ENCODE data around the gene POTEM. TPM values are rescaled to one million over a fixed set of nuclear protein-coding genes. Genes with fewer than 3 reads are reported as not detected.
"Not testable (repeated sequence)": the region's sequence is repeated elsewhere in the genome, so short reads cannot be mapped to it uniquely, and the experiment has no call there.

Gene POTEM
- not detected for total RNA-seq
- not detected for total RNA-seq (2013)

- H3K4me1 ChIP-seq (ENCODE audit: control insufficient read depth, insufficient read depth, low read length); intact Hi-C loops (cut with micrococcal nuclease): not testable (repeated sequence)
- no CpG with 5 or more reads among the region's 13 CpGs for WGBS (ENCODE audit: insufficient coverage)
Observed at GRCh38 chr14:18967134-18967533, at the start of gene POTEM. Gene POTEM, plus strand, starts transcription at chr14:18967434. Its CDS starts 52 bp downstream, at chr14:18967486.

GRCh38 chr14:18918345-18918744, 48.9 kb upstream of the POTEM start:
- H3K9me3 Mint-ChIP-seq; H3K4me3 ChIP-seq (ENCODE audit: low read length); H3K27me3 ChIP-seq (ENCODE audit: control insufficient read depth, insufficient read depth, low read length); H3K27me3 Mint-ChIP-seq (ENCODE audit: low read depth in 2 of 2); H3K4me1 Mint-ChIP-seq; H3K9me3 ChIP-seq (ENCODE audit: control insufficient read depth, insufficient read depth, low read length); ATAC-seq; DNase-seq; H3K4me3 Mint-ChIP-seq; H3K27ac ChIP-seq (ENCODE audit: low read length); H3K36me3 ChIP-seq (ENCODE audit: control insufficient read depth, insufficient read depth, low read length); H3K36me3 Mint-ChIP-seq; H3K27ac Mint-ChIP-seq; H3K4me1 ChIP-seq (ENCODE audit: control insufficient read depth, insufficient read depth, low read length); intact Hi-C loops (cut with micrococcal nuclease): not testable (repeated sequence)
- WGBS (ENCODE audit: insufficient coverage): 60% methylated on average over 3 of the region's 8 CpGs

More at GRCh38 chr14:18967134-18967533, at the start of gene POTEM:
- DNase-seq; ATAC-seq; H3K27me3 ChIP-seq (ENCODE audit: control insufficient read depth, insufficient read depth, low read length); H3K27ac Mint-ChIP-seq; H3K4me1 Mint-ChIP-seq; H3K9me3 Mint-ChIP-seq; H3K9me3 ChIP-seq (ENCODE audit: control insufficient read depth, insufficient read depth, low read length); H3K4me3 ChIP-seq (ENCODE audit: low read length); H3K27me3 Mint-ChIP-seq (ENCODE audit: low read depth in 2 of 2); H3K36me3 Mint-ChIP-seq; H3K36me3 ChIP-seq (ENCODE audit: control insufficient read depth, insufficient read depth, low read length); H3K27ac ChIP-seq (ENCODE audit: low read length); H3K4me3 Mint-ChIP-seq: not testable (repeated sequence)

- H3K4me1 ChIP-seq (ENCODE audit: control insufficient read depth, insufficient read depth, low read length); H3K4me3 ChIP-seq (ENCODE audit: low read length); H3K27ac Mint-ChIP-seq; H3K9me3 ChIP-seq (ENCODE audit: control insufficient read depth, insufficient read depth, low read length); intact Hi-C loops (cut with micrococcal nuclease); H3K4me3 Mint-ChIP-seq; H3K36me3 Mint-ChIP-seq; H3K27me3 Mint-ChIP-seq (ENCODE audit: low read depth in 2 of 2); H3K9me3 Mint-ChIP-seq; H3K36me3 ChIP-seq (ENCODE audit: control insufficient read depth, insufficient read depth, low read length); ATAC-seq; DNase-seq; H3K27me3 ChIP-seq (ENCODE audit: control insufficient read depth, insufficient read depth, low read length); H3K4me1 Mint-ChIP-seq; H3K27ac ChIP-seq (ENCODE audit: low read length): not testable (repeated sequence)
- no CpG with 5 or more reads among the region's 19 CpGs for WGBS (ENCODE audit: insufficient coverage)
Observed at GRCh38 chr14:18920052-18920451, 47.2 kb upstream of the POTEM start.

GRCh38 chr14:18921055-18921701, 46.1 kb upstream of the POTEM start:
- H3K4me3 Mint-ChIP-seq; H3K9me3 Mint-ChIP-seq; H3K4me1 ChIP-seq (ENCODE audit: control insufficient read depth, insufficient read depth, low read length); H3K4me3 ChIP-seq (ENCODE audit: low read length); H3K36me3 ChIP-seq (ENCODE audit: control insufficient read depth, insufficient read depth, low read length); H3K27me3 Mint-ChIP-seq (ENCODE audit: low read depth in 2 of 2); ATAC-seq; H3K4me1 Mint-ChIP-seq; DNase-seq; H3K27me3 ChIP-seq (ENCODE audit: control insufficient read depth, insufficient read depth, low read length); intact Hi-C loops (cut with micrococcal nuclease); H3K9me3 ChIP-seq (ENCODE audit: control insufficient read depth, insufficient read depth, low read length); H3K27ac Mint-ChIP-seq; H3K27ac ChIP-seq (ENCODE audit: low read length); H3K36me3 Mint-ChIP-seq: not testable (repeated sequence)
- WGBS (ENCODE audit: insufficient coverage): no CpG with 5 or more reads among the region's 5 CpGs

GRCh38 chr14:18936848-18937247, 30.4 kb upstream of the POTEM start:
- H3K36me3 ChIP-seq (ENCODE audit: control insufficient read depth, insufficient read depth, low read length); H3K36me3 Mint-ChIP-seq; H3K9me3 ChIP-seq (ENCODE audit: control insufficient read depth, insufficient read depth, low read length); H3K27ac Mint-ChIP-seq; H3K4me1 Mint-ChIP-seq; H3K4me3 ChIP-seq (ENCODE audit: low read length); H3K27me3 ChIP-seq (ENCODE audit: control insufficient read depth, insufficient read depth, low read length); H3K27me3 Mint-ChIP-seq (ENCODE audit: low read depth in 2 of 2); H3K4me1 ChIP-seq (ENCODE audit: control insufficient read depth, insufficient read depth, low read length); H3K27ac ChIP-seq (ENCODE audit: low read length); H3K9me3 Mint-ChIP-seq; H3K4me3 Mint-ChIP-seq; ATAC-seq; intact Hi-C loops (cut with micrococcal nuclease); DNase-seq: not testable (repeated sequence)
- no CpG with 5 or more reads among the region's 9 CpGs for WGBS (ENCODE audit: insufficient coverage)

- H3K27me3 Mint-ChIP-seq (ENCODE audit: low read depth in 2 of 2): not testable (repeated sequence)
- no CpG with 5 or more reads among the region's 2 CpGs for WGBS (ENCODE audit: insufficient coverage)
Observed at GRCh38 chr14:18938733-18939132, 28.5 kb upstream of the POTEM start.

GRCh38 chr14:18949939-18950338, 17.3 kb upstream of the POTEM start:
- H3K4me1 ChIP-seq (ENCODE audit: control insufficient read depth, insufficient read depth, low read length); H3K36me3 ChIP-seq (ENCODE audit: control insufficient read depth, insufficient read depth, low read length); H3K27ac ChIP-seq (ENCODE audit: low read length); intact Hi-C loops (cut with micrococcal nuclease); H3K9me3 Mint-ChIP-seq; H3K27me3 Mint-ChIP-seq (ENCODE audit: low read depth in 2 of 2); DNase-seq; H3K9me3 ChIP-seq (ENCODE audit: control insufficient read depth, insufficient read depth, low read length); H3K27ac Mint-ChIP-seq; H3K36me3 Mint-ChIP-seq; H3K27me3 ChIP-seq (ENCODE audit: control insufficient read depth, insufficient read depth, low read length); H3K4me3 Mint-ChIP-seq; ATAC-seq; H3K4me1 Mint-ChIP-seq; H3K4me3 ChIP-seq (ENCODE audit: low read length): not testable (repeated sequence)
- WGBS (ENCODE audit: insufficient coverage): no CpG with 5 or more reads among the region's 6 CpGs

More at GRCh38 chr14:18938733-18939132, 28.5 kb upstream of the POTEM start:
- H3K36me3 Mint-ChIP-seq; H3K4me1 Mint-ChIP-seq; intact Hi-C loops (cut with micrococcal nuclease); H3K4me3 Mint-ChIP-seq; H3K27ac Mint-ChIP-seq; H3K27me3 ChIP-seq (ENCODE audit: control insufficient read depth, insufficient read depth, low read length); H3K9me3 Mint-ChIP-seq; H3K27ac ChIP-seq (ENCODE audit: low read length); ATAC-seq; H3K4me1 ChIP-seq (ENCODE audit: control insufficient read depth, insufficient read depth, low read length); H3K9me3 ChIP-seq (ENCODE audit: control insufficient read depth, insufficient read depth, low read length); DNase-seq; H3K36me3 ChIP-seq (ENCODE audit: control insufficient read depth, insufficient read depth, low read length); H3K4me3 ChIP-seq (ENCODE audit: low read length): not testable (repeated sequence)

- H3K4me3 Mint-ChIP-seq; ATAC-seq; H3K4me3 ChIP-seq (ENCODE audit: low read length); H3K27me3 ChIP-seq (ENCODE audit: control insufficient read depth, insufficient read depth, low read length); H3K9me3 Mint-ChIP-seq; H3K27me3 Mint-ChIP-seq (ENCODE audit: low read depth in 2 of 2); DNase-seq; H3K36me3 Mint-ChIP-seq; intact Hi-C loops (cut with micrococcal nuclease); H3K27ac Mint-ChIP-seq; H3K27ac ChIP-seq (ENCODE audit: low read length); H3K4me1 Mint-ChIP-seq; H3K9me3 ChIP-seq (ENCODE audit: control insufficient read depth, insufficient read depth, low read length); H3K4me1 ChIP-seq (ENCODE audit: control insufficient read depth, insufficient read depth, low read length); H3K36me3 ChIP-seq (ENCODE audit: control insufficient read depth, insufficient read depth, low read length): not testable (repeated sequence)
- 91% methylated on average over 6 of the region's 9 CpGs for WGBS (ENCODE audit: insufficient coverage)
Observed at GRCh38 chr14:18953085-18953484, 14.1 kb upstream of the POTEM start.
